H1 (cell line): ENCODE measurements around the gene GCFC2. TPM values are rescaled to one million over a fixed set of nuclear protein-coding genes. Genes with fewer than 3 reads are reported as not detected.
"Not testable (repeated sequence)": the region's sequence is repeated elsewhere in the genome, so short reads cannot be mapped to it uniquely, and the experiment has no call there.

Experiments used
- CTCF ChIA-PET: fragments of 300-600 bp; sonication (Branson Sonifier 250); formaldehyde crosslinking; loops from one replicate; lab custom pipeline; 2021; ENCODE audit not compliant: partially characterized antibody; lab: Charles Lee
- POLR2A ChIA-PET: fragments of 300-600 bp; sonication (Branson Sonifier 250); formaldehyde crosslinking; loops from one replicate; lab custom pipeline; 2021; ENCODE audit warnings: inconsistent platforms; ENCODE audit not compliant: partially characterized antibody; lab: Charles Lee
- DNase-seq, 2 experiments: peaks; one replicate each; pipeline versions ENCODE4 v3.0.0 to v3.0.0-alpha.2; 2010 to 2022; ENCODE audit warnings: low spot score in 2 of 2, low read depth in 1 of 2, mixed read lengths in 1 of 2
- FAIRE-seq: peaks from 2 replicates; lab custom pipeline; 2011; peaks lifted over from hg19 to GRCh38; lab: Jason Lieb, UNC
- H2AFZ ChIP-seq: 2 replicates; pipeline ENCODE4 v1.8.1; 2012; ENCODE audit warnings: low read length, inconsistent platforms
- H2AK5ac ChIP-seq: 2 replicates; pipeline ENCODE4 v1.6.1; 2013; ENCODE audit warnings: low read depth, low read length
- H2BK120ac ChIP-seq: replicated peaks from 2 replicates; pipeline ENCODE3; 2013; ENCODE audit warnings: low read depth, low read length, inconsistent platforms
- H2BK12ac ChIP-seq: 2 replicates; pipeline ENCODE4 v1.6.1; 2013; ENCODE audit warnings: low read depth, low read length
- H2BK15ac ChIP-seq: 2 replicates; pipeline ENCODE4 v1.6.1; 2013; ENCODE audit warnings: low read length
- H2BK20ac ChIP-seq: 2 replicates; pipeline ENCODE4 v1.6.1; 2013; ENCODE audit warnings: low read length
- H2BK5ac ChIP-seq: 2 replicates; pipeline ENCODE4 v1.6.1; 2013; ENCODE audit warnings: low read depth, low read length
- H3K14ac ChIP-seq: 2 replicates; pipeline ENCODE4 v1.6.1; 2013; ENCODE audit warnings: inconsistent platforms; ENCODE audit not compliant: insufficient read length
- H3K18ac ChIP-seq: 2 replicates; pipeline ENCODE4 v1.6.1; 2013; ENCODE audit warnings: low read length; ENCODE audit errors: extremely low read depth
- H3K23ac ChIP-seq: 2 replicates; pipeline ENCODE4 v1.6.1; 2013; ENCODE audit warnings: inconsistent platforms; ENCODE audit not compliant: insufficient read length
- H3K23me2 ChIP-seq: 2 replicates; pipeline ENCODE4 v1.6.1; 2013; ENCODE audit warnings: low read depth, low read length
- H3K27ac ChIP-seq: 2 replicates; pipeline ENCODE4 v1.6.1; 2011; ENCODE audit warnings: low read depth, low read length, inconsistent platforms
- H3K27me3 ChIP-seq, 4 experiments: replicated peaks in 1 of 4; 1 replicate in 1 of 4; 2 replicates in 3 of 4; pipeline versions ENCODE4 v1.6.1 to v1.8.1; 2011 to 2013; ENCODE audit warnings: low read length in 3 of 4, mild to moderate bottlenecking in 3 of 4, inconsistent platforms in 2 of 4, mixed read lengths in 2 of 4, moderate library complexity in 1 of 4; ENCODE audit not compliant: control insufficient read depth in 3 of 4, insufficient read depth in 3 of 4; ENCODE audit errors: extremely low read depth in 1 of 4
- H3K36me3 ChIP-seq, 4 experiments: 2 replicates each; pipeline versions ENCODE4 v1.6.1 to v1.8.1; 2011 to 2013; ENCODE audit warnings: mild to moderate bottlenecking in 4 of 4, low read length in 3 of 4, moderate library complexity in 2 of 4, control low read depth in 1 of 4, inconsistent platforms in 1 of 4; ENCODE audit not compliant: insufficient read depth in 4 of 4, control insufficient read depth in 2 of 4
- H3K4ac ChIP-seq: replicated peaks from 2 replicates; pipeline ENCODE3; 2013; ENCODE audit warnings: low read length, low read depth, mixed read lengths, inconsistent platforms; ENCODE audit not compliant: insufficient read length
- H3K4me1 ChIP-seq, 4 experiments: replicated peaks in 1 of 4; 1 replicate in 1 of 4; 2 replicates in 3 of 4; pipeline versions ENCODE4 v1.6.1 to v1.8.1; 2011 to 2013; ENCODE audit warnings: low read length in 3 of 4, inconsistent platforms in 2 of 4, mixed read lengths in 1 of 4; ENCODE audit not compliant: insufficient read depth in 4 of 4, control insufficient read depth in 3 of 4
- H3K4me2 ChIP-seq, 2 experiments: 2 replicates each; pipeline versions ENCODE4 v1.6.1 to v1.8.1; 2011 to 2013; ENCODE audit warnings: low read depth in 2 of 2, low read length in 2 of 2, control low read depth in 1 of 2, inconsistent platforms in 1 of 2, mild to moderate bottlenecking in 1 of 2; ENCODE audit not compliant: insufficient read depth in 1 of 2
- H3K4me3 ChIP-seq, 4 experiments: fragments of 200-600, 300-600 bp in 1 of 4; sonication (generic), shearing (Covaris generic), sonication (Bioruptor Twin) in 1 of 4; 2 replicates each; pipeline versions ENCODE4 v1.5.1 to v1.8.1; 2011 to 2016; ENCODE audit warnings: low read length in 4 of 4, low read depth in 3 of 4, control low read depth in 2 of 4, inconsistent platforms in 2 of 4, mild to moderate bottlenecking in 2 of 4, mixed read lengths in 1 of 4, moderate library complexity in 1 of 4; ENCODE audit not compliant: insufficient read depth in 2 of 4; ENCODE audit errors: extremely low read depth in 1 of 4
- H3K56ac ChIP-seq: replicated peaks from 2 replicates; pipeline ENCODE3; 2013; ENCODE audit warnings: low read depth, mild to moderate bottlenecking, mixed read lengths, low read length, inconsistent platforms; ENCODE audit not compliant: insufficient read length
- H3K79me1 ChIP-seq: 2 replicates; pipeline ENCODE4 v1.6.1; 2013; ENCODE audit warnings: low read depth, low read length, control low read depth
- H3K79me2 ChIP-seq, 2 experiments: 2 replicates each; pipeline versions ENCODE4 v1.6.1 to v1.8.1; 2012 to 2013; ENCODE audit warnings: low read length in 2 of 2, mild to moderate bottlenecking in 2 of 2, inconsistent platforms in 1 of 2; ENCODE audit not compliant: insufficient read depth in 2 of 2, control insufficient read depth in 1 of 2
- H3K9ac ChIP-seq, 4 experiments: replicated peaks in 1 of 4; 1 replicate in 1 of 4; 2 replicates in 3 of 4; pipeline versions ENCODE4 v1.6.1 to v1.8.1; 2011 to 2013; ENCODE audit warnings: low read depth in 3 of 4, low read length in 3 of 4, control low read depth in 2 of 4, mild to moderate bottlenecking in 2 of 4, moderate library complexity in 2 of 4, inconsistent platforms in 1 of 4; ENCODE audit errors: extremely low read depth in 1 of 4
- H3K9me3 ChIP-seq, 2 experiments: 2 replicates each; pipeline versions ENCODE4 v1.6.1 to v1.8.1; 2012 to 2013; ENCODE audit warnings: mild to moderate bottlenecking in 2 of 2, moderate library complexity in 2 of 2, control low read depth in 1 of 2, inconsistent platforms in 1 of 2, low read depth in 1 of 2, low read length in 1 of 2, mixed read lengths in 1 of 2; ENCODE audit not compliant: insufficient read depth in 2 of 2
- H4K20me1 ChIP-seq, 2 experiments: replicated peaks in 1 of 2; 2 replicates each; pipeline versions ENCODE3 to v1.8.1; 2011 to 2013; ENCODE audit warnings: inconsistent platforms in 2 of 2, low read length in 2 of 2, mild to moderate bottlenecking in 1 of 2; ENCODE audit not compliant: insufficient read depth in 2 of 2, control insufficient read depth in 1 of 2
- H4K5ac ChIP-seq: 2 replicates; pipeline ENCODE4 v1.6.1; 2013; ENCODE audit warnings: low read length, low read depth, mixed read lengths, inconsistent platforms; ENCODE audit not compliant: insufficient read length
- H4K8ac ChIP-seq: 2 replicates; pipeline ENCODE4 v1.8.0; 2013; ENCODE audit warnings: mild to moderate bottlenecking, moderate library complexity, low read length, inconsistent platforms; ENCODE audit not compliant: insufficient read depth; ENCODE audit errors: extremely low read depth
- H4K91ac ChIP-seq: replicated peaks from 2 replicates; pipeline ENCODE3; 2013; ENCODE audit warnings: low read length, mixed read lengths, inconsistent platforms; ENCODE audit not compliant: insufficient read length
- WGBS, 2 experiments: shearing (Covaris generic) in 1 of 2; methylation state at CpG; one replicate each; pipeline versions ENCODE4 v1.1.6 to v1.1.7; 2013 to 2015; ENCODE audit warnings: low lambda C conversion rate in 2 of 2, mixed read lengths in 2 of 2, inconsistent platforms in 1 of 2, low coverage in 1 of 2, missing lambda C conversion rate in 1 of 2; ENCODE audit not compliant: insufficient replicate concordance in 2 of 2, insufficient coverage in 1 of 2, insufficient read length in 1 of 2; ENCODE audit errors: extremely low coverage in 1 of 2, missing lambda C conversion rate in 1 of 2; 5-methylcytosine and 5-hydroxymethylcytosine counted together
- polyA plus RNA-seq, 7 experiments: library from polyadenylated mRNA; depleted of rRNA in 3 of 7; stranded (reverse) in 5 of 7; unstranded in 2 of 7; fragments of >200 nt in 5 of 7; fragments of 200-250 nt in 2 of 7; gene quantifications; 1 replicate in 5 of 7; 2 replicates in 1 of 7; 4 replicates in 1 of 7; pipeline versions ENCODE4 v1.2.1 to v1.2.3, GENCODE V29; 2011 to 2013; ENCODE audit warnings: missing spikeins in 2 of 7, mixed read lengths in 2 of 7
- total RNA-seq: library from RNA; stranded (reverse); fragmentation: NEBNext Ultra II Directional; extraction: Animal tissue kit (Norgen Biotek cat#: 25700); gene quantifications from 2 replicates; pipeline ENCODE4 v1.2.1, GENCODE V29; 2021

Gene GCFC2
- total and polyA plus RNA-seq, 2 of the 8 experiments (the other 6 are each of a cell fraction or from before 2014, with no cell fraction given) = 5.6 to 19.1 TPM

GRCh38 chr2:75675423-75675822 is 35.3 kb downstream of the GCFC2 start:
- not testable (repeated sequence) for H3K27me3 ChIP-seq, H3K4me3 ChIP-seq, H3K9ac ChIP-seq, H3K9me3 ChIP-seq, H2BK120ac ChIP-seq, H2BK5ac ChIP-seq, FAIRE-seq, H3K27ac ChIP-seq, H3K18ac ChIP-seq, DNase-seq, H2BK20ac ChIP-seq, H3K56ac ChIP-seq, H4K5ac ChIP-seq, H3K14ac ChIP-seq, H3K23ac ChIP-seq, H2BK12ac ChIP-seq, H3K4ac ChIP-seq, H2AFZ ChIP-seq, H3K79me1 ChIP-seq, H4K20me1 ChIP-seq, H3K23me2 ChIP-seq, H2BK15ac ChIP-seq, H3K4me2 ChIP-seq, H3K4me1 ChIP-seq, H3K79me2 ChIP-seq, H4K91ac ChIP-seq, H2AK5ac ChIP-seq, H4K8ac ChIP-seq
- H3K36me3 ChIP-seq = peaks cover 0 to 14% (median 7%) of the 10 kb centered on the region in 4 experiments; a peak in 3 of 8 replicates
- ChIA-PET POLR2A (interaction anchor here (0.6 kb wide), 1 partner anchor 22 kb away, joined by 3 read pairs; no protein-coding TSS in a partner anchor), CTCF (interaction anchor here (5.2 kb wide), 1 partner anchor 34 kb away, joined by 31 read pairs; no protein-coding TSS in a partner anchor)
- WGBS, 2 experiments = 97% methylated on average over 4 of the region's 4 CpGs; no CpG with 5 or more reads in 1 of the 2 experiments
